AG04450 (cell line): Measurements from ENCODE around the gene DAPK2. TPM values are rescaled to one million over a fixed set of nuclear protein-coding genes. Genes with fewer than 3 reads are reported as not detected.

Source experiments
- CTCF ChIA-PET: fragments of 300-600, 350-600 bp; formaldehyde crosslinking; extraction: SDS; loops from one replicate; lab custom pipeline; 2022; ENCODE audit warnings: antibody characterized with exemption, inconsistent platforms; lab: Charles Lee
- POLR2A ChIA-PET: fragments of 350-600 bp; formaldehyde crosslinking; extraction: SDS; loops from one replicate; lab custom pipeline; 2021; ENCODE audit warnings: antibody characterized with exemption, inconsistent platforms; lab: Yijun Ruan, JAX
- DNase-seq: peaks from one replicate; pipeline ENCODE4 v3.0.0-alpha.2; 2011; ENCODE audit warnings: low read depth, low spot score
- H3K27ac ChIP-seq: one replicate; pipeline ENCODE4 v1.5.1; 2012; ENCODE audit warnings: low read depth, low read length, control low read depth
- H3K27me3 ChIP-seq: one replicate; pipeline ENCODE4 v1.6.0; 2012; ENCODE audit warnings: low read length; ENCODE audit not compliant: control insufficient read depth, insufficient read depth
- H3K4me3 ChIP-seq: 2 replicates; pipeline ENCODE4 v1.5.1; 2011; ENCODE audit warnings: mild to moderate bottlenecking, low read depth, low read length, control low read depth
- H3K9me3 ChIP-seq: 2 replicates; pipeline ENCODE4 v1.5.1; 2012; ENCODE audit warnings: low read length; ENCODE audit not compliant: control insufficient read depth, insufficient read depth
- CTCF ChIP-seq: IDR thresholded peaks from 2 replicates; pipeline ENCODE4 v1.5.1; 2011; ENCODE audit warnings: low read depth, low read length, control low read depth, inconsistent platforms
- polyA minus RNA-seq: library from RNA; depleted of rRNA, polyadenylated mRNA; stranded (reverse); fragments of >200 nt; gene quantifications from 2 replicates; pipeline ENCODE4 v1.2.3, GENCODE V29; 2011; rRNA and poly(A)+ RNA removed
- polyA plus RNA-seq: library from polyadenylated mRNA; depleted of rRNA; stranded (reverse); fragments of >200 nt; gene quantifications from 2 replicates; pipeline ENCODE4 v1.2.3, GENCODE V29; 2011; rRNA removed

Gene DAPK2
- 0.42 and 0.57 TPM in 2 replicates for polyA plus RNA-seq
- 0.60 and 1.3 TPM in 2 replicates for polyA minus RNA-seq

- no peaks in the 10 kb centered on the region for H3K9me3 ChIP-seq
- H3K4me3 ChIP-seq: peak within 1 kb of the TSS; percentile 56
- peak; percentile 63 for TF ChIP-seq CTCF
- no peak for DNase-seq
- no peak within 1 kb of the TSS for H3K27ac ChIP-seq
- POLR2A ChIA-PET: no interaction called here
- peaks cover 57% of the 10 kb centered on the region for H3K27me3 ChIP-seq
- CTCF ChIA-PET: interaction anchor here (0.6 to 2.5 kb wide), 31 partner anchors 8 to 312 kb away, joined by 3 to 31 read pairs (median 4); no protein-coding TSS in a partner anchor
Measured at GRCh38 chr15:64046421-64047153, at the start of gene DAPK2. TSS of gene DAPK2 (minus strand) at chr15:64046485. CDS start at chr15:64040261, 6,224 bp downstream.

GRCh38 chr15:64095431-64095794, 49.1 kb upstream of the DAPK2 start:
- POLR2A ChIA-PET: no interaction called here
- no peak for DNase-seq
- Histone ChIP-seq H3K27me3 (no peaks in the 10 kb centered on the region), H3K27ac (peak overlapping the region; percentile 3), H3K9me3 (peaks cover 3% of the 10 kb centered on the region; the same call in 1 of the 2 replicates), H3K4me3 (peak overlapping the region; percentile 37)
- CTCF ChIA-PET: interaction anchor here (0.5 to 0.7 kb wide), 2 partner anchors 58 to 122 kb away, joined by 3 to 4 read pairs; no protein-coding TSS in a partner anchor
- no peak for TF ChIP-seq CTCF

DNA sequence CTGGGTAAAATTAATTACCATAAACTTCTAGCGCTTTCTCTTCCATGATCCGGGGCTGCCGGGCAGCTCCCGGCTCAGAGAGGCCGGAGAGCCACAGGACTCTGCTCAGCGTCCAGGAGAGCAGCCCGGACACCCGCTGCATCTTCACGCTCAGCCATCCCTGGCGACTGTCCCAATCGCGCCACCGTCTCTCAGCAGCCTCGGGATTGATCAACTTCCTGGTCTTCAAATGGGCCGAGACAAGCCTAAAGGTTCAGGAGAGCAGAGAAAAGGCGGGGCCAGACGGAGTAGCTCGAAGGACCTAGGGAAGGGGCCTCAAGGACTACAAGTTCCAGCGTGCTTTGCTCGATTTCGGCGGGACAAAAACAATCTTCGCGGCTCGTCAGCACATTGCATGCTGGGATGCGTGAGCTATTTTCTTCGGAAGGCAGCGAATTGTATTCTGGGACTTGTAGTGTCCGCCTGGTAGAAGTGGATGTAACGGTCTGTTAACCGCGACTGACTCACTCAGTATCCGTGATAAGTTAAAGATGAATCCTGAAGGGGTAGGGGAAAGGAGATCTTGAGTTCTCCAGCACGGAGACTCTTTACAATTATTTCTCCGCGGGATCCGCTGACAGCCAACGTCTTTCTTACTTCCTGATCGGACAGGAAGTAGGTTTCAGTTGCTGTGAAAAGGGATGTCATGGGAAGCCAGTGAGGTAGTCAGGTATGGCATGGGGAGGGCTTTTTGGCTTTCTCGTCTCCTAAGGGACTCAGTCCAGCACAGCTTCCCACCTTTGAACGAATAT, 47.5 kb upstream of the DAPK2 start, which contains the start of gene CIAO2A:
TSS of gene CIAO2A (minus strand) at position 212 of the 791 bp plus-strand sequence. CDS start at position 142, 70 bp downstream.
- CTCF ChIA-PET: interaction anchor here (1.0 kb wide), 1 partner anchor 148 kb away, joined by 3 read pairs; no protein-coding TSS in a partner anchor
- TF ChIP-seq CTCF: no peak
- POLR2A ChIA-PET: interaction anchor here (0.8 to 1.6 kb wide), 5 partner anchors 18 to 484 kb away, joined by 3 to 4 read pairs (median 3); partner anchors contain the start of gene TRIP4

DNA sequence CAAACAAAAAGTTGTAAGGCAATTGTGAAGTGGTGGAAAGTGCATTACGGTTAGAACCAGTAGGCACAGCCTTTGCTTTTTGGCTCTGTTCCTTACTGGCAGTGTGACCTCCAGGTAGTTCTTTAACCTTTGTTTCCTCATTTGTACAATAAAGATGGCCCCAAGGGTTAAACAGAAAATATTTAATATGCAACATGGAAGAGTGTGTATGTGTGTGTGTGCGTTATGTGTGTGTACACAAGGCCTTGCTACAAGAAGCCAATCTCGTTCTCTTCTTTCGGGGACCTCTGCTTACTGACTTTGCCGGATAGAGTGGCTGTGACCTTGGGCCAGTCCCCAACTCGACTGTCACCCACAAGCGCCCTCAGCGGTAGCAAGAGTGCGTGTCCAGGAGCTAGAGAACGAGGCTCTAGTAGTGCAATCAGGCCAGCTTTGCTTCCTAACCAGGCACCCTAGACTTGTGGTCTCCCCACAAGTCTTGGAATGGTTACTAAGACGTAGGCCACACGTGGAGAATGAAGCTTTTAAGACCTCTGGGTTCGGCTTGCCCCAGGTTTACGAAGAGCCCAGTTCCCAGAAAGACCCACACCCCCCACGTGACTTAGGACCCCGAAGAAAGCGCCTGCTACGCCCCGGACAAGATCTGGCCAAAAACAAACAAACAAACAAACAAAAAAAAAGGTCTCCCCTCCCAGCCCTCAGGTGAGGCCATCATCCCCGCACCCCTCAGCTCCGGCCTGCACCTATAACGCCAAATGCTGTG, 46.8 kb upstream of the DAPK2 start:
- peak overlapping the region; percentile 90 for H3K4me3 ChIP-seq
- CTCF ChIA-PET: interaction anchor here (1.0 to 1.2 kb wide), 2 partner anchors 148 to 341 kb away, joined by 3 read pairs; no protein-coding TSS in a partner anchor
- no peaks in the 10 kb centered on the region for H3K27me3 ChIP-seq
- POLR2A ChIA-PET: interaction anchor here (0.8 to 1.6 kb wide), 5 partner anchors 19 to 483 kb away, joined by 3 to 4 read pairs (median 3); partner anchors contain the start of gene TRIP4
- no peak for TF ChIP-seq CTCF
- peak overlapping the region; percentile 94 for H3K27ac ChIP-seq
- H3K9me3 ChIP-seq: peaks cover 3% of the 10 kb centered on the region; the same call in 1 of the 2 replicates
- DNase-seq: no peak

More for the DNA sequence above, 47.5 kb upstream of the DAPK2 start, which contains the start of gene CIAO2A:
- H3K27ac ChIP-seq: peak within 1 kb of the TSS; percentile 94
- peaks cover 3% of the 10 kb centered on the region; the same call in 1 of the 2 replicates for H3K9me3 ChIP-seq
- no peaks in the 10 kb centered on the region for H3K27me3 ChIP-seq
- peak; percentile 93 for DNase-seq
- peak within 1 kb of the TSS; percentile 90 for H3K4me3 ChIP-seq
